Mesendoderm (in vitro differentiated cells): ENCODE measurements around the gene KRT6C. TPM values are rescaled to one million over a fixed set of nuclear protein-coding genes. Genes with fewer than 3 reads are reported as not detected.

Experiments
- DNase-seq: peaks from one replicate; pipeline ENCODE4 v3.0.0; 2013
- H2AK5ac ChIP-seq: 2 replicates; pipeline ENCODE4 v1.6.1; 2013; ENCODE audit warnings: low read length, inconsistent platforms
- H2BK120ac ChIP-seq: 2 replicates; pipeline ENCODE4 v1.6.1; 2013; ENCODE audit warnings: low read depth, mild to moderate bottlenecking, low read length, moderate library complexity, mixed read lengths
- H2BK15ac ChIP-seq: replicated peaks from 2 replicates; pipeline ENCODE4 v1.6.1; 2013; ENCODE audit warnings: low read depth, mild to moderate bottlenecking, moderate library complexity
- H2BK5ac ChIP-seq: 2 replicates; pipeline ENCODE4 v1.6.1; 2013; ENCODE audit warnings: low read length, inconsistent platforms
- H3K18ac ChIP-seq: 2 replicates; pipeline ENCODE4 v1.6.1; 2013; ENCODE audit warnings: mild to moderate bottlenecking, low read length, mixed read lengths
- H3K23ac ChIP-seq: one replicate; pipeline ENCODE4 v1.6.1; 2013; ENCODE audit warnings: low read length
- H3K27ac ChIP-seq: 2 replicates; pipeline ENCODE4 v1.5.1; 2013; ENCODE audit warnings: low read depth, mild to moderate bottlenecking, inconsistent platforms, low read length, moderate library complexity
- H3K27me3 ChIP-seq: 2 replicates; pipeline ENCODE4 v1.6.1; 2013; ENCODE audit warnings: low read length, control low read depth, mild to moderate bottlenecking, inconsistent platforms; ENCODE audit not compliant: insufficient read depth, poor library complexity
- H3K36me3 ChIP-seq: 2 replicates; pipeline ENCODE4 v1.6.1; 2013; ENCODE audit warnings: low read length, inconsistent platforms; ENCODE audit not compliant: control insufficient read depth, insufficient read depth
- H3K4ac ChIP-seq: one replicate; pipeline ENCODE4 v1.6.1; 2013; ENCODE audit warnings: low read depth, mild to moderate bottlenecking, low read length, moderate library complexity
- H3K4me1 ChIP-seq: 2 replicates; pipeline ENCODE4 v1.6.1; 2013; ENCODE audit warnings: low read depth, low read length, inconsistent platforms; ENCODE audit not compliant: control insufficient read depth
- H3K4me2 ChIP-seq: 2 replicates; pipeline ENCODE4 v1.6.1; 2013; ENCODE audit warnings: low read length
- H3K4me3 ChIP-seq: 2 replicates; pipeline ENCODE4 v1.5.1; 2013; ENCODE audit warnings: mild to moderate bottlenecking, low read length
- H3K56ac ChIP-seq: one replicate; pipeline ENCODE4 v1.6.1; 2013; ENCODE audit warnings: low read length
- H3K79me1 ChIP-seq: 2 replicates; pipeline ENCODE4 v1.6.1; 2013; ENCODE audit warnings: low read length, inconsistent platforms
- H3K79me2 ChIP-seq: 2 replicates; pipeline ENCODE4 v1.6.1; 2013; ENCODE audit warnings: mild to moderate bottlenecking, low read length; ENCODE audit not compliant: control insufficient read depth, insufficient read depth
- H3K9ac ChIP-seq: 2 replicates; pipeline ENCODE4 v1.6.1; 2013; ENCODE audit warnings: low read length, inconsistent platforms
- H4K5ac ChIP-seq: one replicate; pipeline ENCODE4 v1.6.1; 2013; ENCODE audit warnings: low read length
- H4K8ac ChIP-seq: one replicate; pipeline ENCODE4 v1.6.1; 2013; ENCODE audit warnings: low read depth, mild to moderate bottlenecking, control low read depth, low read length, moderate library complexity
- WGBS: extraction: QIAGEN DNeasy Blood & Tissue Kit; methylation state at CpG from one replicate; pipeline ENCODE4 v1.1.7; 2013; ENCODE audit warnings: low lambda C conversion rate, missing lambda C conversion rate; ENCODE audit not compliant: insufficient coverage; ENCODE audit errors: extremely low coverage; 5-methylcytosine and 5-hydroxymethylcytosine counted together
- polyA plus RNA-seq, 2 experiments: library from polyadenylated mRNA; stranded (reverse); fragments of 200-250 nt; gene quantifications; one replicate each; pipeline ENCODE4 v1.2.3, GENCODE V29; 2013

KRT6C gene
- polyA plus RNA-seq (2013, experiment 1 of 2), result not detected
- not detected for polyA plus RNA-seq (2013, experiment 2 of 2)

DNA sequence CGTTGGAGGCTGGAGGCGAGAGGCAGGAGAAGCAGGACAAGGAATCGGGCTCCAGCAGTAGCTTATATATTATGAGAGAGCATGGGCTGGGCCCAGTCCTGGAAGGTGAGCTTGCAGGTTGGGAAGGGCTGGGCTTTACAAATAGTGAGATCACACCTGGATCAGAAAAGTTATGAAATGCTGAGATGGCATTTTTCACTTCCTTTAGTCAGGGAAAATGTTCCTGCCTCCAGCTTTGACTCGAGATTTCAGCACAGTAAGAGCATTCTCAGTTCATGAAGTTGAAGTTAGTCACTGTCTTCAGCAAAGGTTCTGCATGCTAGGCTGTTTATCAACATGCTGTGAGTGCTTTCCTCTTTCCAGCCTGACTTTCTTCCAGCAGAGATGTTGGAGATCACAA is at the start of gene KRT6C:
TSS of gene KRT6C (minus strand) at position 38 of the 400 bp plus-strand sequence. CDS start 68 bp downstream, outside the sequence.
- Histone ChIP-seq H3K9ac (no peak within 1 kb of the TSS), H2AK5ac (no peak within 1 kb of the TSS), H3K23ac (no peak within 1 kb of the TSS), H3K4me1 (no peaks in the 10 kb centered on the region), H3K36me3 (no peaks in the 10 kb centered on the region), H2BK120ac (no peak within 1 kb of the TSS), H2BK5ac (no peak within 1 kb of the TSS), H3K27me3 (no peaks in the 10 kb centered on the region), H3K79me1 (no peaks in the 10 kb centered on the region), H3K56ac (no peak within 1 kb of the TSS), H3K4me2 (no peak within 1 kb of the TSS), H4K8ac (no peak within 1 kb of the TSS), H3K79me2 (no peaks in the 10 kb centered on the region), H3K18ac (no peak within 1 kb of the TSS), H3K4me3 (no peak within 1 kb of the TSS), H2BK15ac (no peak within 1 kb of the TSS), H3K4ac (no peak within 1 kb of the TSS), H3K27ac (no peak within 1 kb of the TSS), H4K5ac (no peak within 1 kb of the TSS)
- no CpG with 5 or more reads among the region's 4 CpGs for WGBS
- no peak for DNase-seq

DNA sequence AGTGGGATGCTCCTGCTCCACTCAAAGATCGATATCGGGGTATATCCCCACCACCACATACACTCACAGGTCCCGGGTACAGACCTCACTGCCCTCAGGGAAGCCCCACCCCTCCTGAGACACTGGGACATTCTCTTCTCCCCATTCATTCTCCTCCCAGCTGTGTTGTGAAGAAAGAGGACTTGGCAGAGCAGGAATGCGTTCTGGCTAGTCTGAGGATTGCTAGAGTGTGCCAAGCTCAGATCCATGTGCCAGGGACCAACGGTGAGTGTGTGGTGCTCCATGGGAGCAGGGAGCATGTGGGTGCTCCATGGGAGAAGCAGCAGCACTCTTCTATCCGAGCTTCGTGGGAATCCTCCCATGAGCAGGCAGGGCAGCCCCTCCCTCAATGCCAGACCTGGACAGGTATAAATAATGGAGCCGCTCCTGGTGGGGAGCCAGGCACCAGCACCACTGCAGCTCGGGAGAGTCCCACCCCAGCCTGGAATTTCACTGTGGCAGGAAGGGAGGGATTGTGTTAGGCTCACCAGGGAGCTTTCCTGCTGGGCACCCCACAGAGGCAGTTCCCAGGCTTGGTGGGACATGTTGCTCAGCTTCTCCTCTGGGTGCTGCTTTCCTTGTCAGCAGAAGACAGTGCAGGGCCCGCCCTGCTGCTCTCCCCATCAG is 48.9 kb upstream of the KRT6C start:
- H3K36me3 ChIP-seq, result no peaks in the 10 kb centered on the region
- H3K27ac ChIP-seq, result no peak overlapping the region
- no CpG with 5 or more reads among the region's 10 CpGs for WGBS
- H2AK5ac ChIP-seq, result no peak overlapping the region
- no peak overlapping the region for H3K18ac ChIP-seq
- H3K23ac ChIP-seq, result no peak overlapping the region
- no peak overlapping the region for H2BK5ac ChIP-seq
- H3K56ac ChIP-seq, result no peak overlapping the region
- H4K5ac ChIP-seq, result no peak overlapping the region
- no peak overlapping the region for H2BK15ac ChIP-seq
- H3K9ac ChIP-seq, result no peak overlapping the region
- H3K4me2 ChIP-seq, result no peak overlapping the region
- H3K4ac ChIP-seq, result no peak overlapping the region
- H3K4me1 ChIP-seq, result no peaks in the 10 kb centered on the region
- no peaks in the 10 kb centered on the region for H3K27me3 ChIP-seq
- no peaks in the 10 kb centered on the region for H3K79me1 ChIP-seq
- H3K4me3 ChIP-seq, result no peak overlapping the region
- DNase-seq, result no peak
- no peaks in the 10 kb centered on the region for H3K79me2 ChIP-seq
- H2BK120ac ChIP-seq, result no peak overlapping the region
- no peak overlapping the region for H4K8ac ChIP-seq

DNA sequence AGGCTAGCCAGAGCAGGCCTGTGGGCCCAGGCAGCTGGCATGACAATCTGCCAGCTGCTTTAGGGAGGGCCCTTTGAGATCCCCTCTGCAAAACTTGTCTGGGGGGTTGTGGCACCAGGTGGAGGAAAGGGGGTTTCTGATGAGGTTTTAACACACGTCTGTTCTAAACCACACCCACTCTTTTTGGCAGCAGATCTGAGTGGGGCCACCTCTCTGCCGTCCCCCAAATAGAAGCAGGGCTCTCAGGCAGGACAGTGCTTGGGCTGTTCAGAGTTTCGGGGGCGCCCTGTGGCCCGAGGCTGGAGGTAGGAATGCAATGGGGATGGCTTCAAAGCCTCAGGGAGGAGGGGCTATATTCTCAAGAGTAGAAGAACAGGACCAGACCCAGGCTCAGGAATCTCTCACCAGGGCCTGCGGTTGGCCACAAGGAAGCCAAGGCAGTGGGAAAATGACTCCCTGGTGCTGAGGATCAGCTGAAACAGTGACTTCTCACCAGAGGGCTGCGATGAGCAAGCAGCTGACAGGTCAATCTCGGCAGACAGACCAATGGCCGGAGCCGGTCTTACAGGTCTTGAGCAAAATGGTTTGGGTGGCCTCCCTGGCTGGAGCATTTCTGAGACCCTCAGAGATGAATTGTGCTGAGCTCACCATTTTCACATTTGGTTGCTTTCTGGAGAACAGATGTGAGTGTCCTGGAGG is 48.1 kb upstream of the KRT6C start:
- H3K27ac ChIP-seq, result no peak overlapping the region
- H3K4me1 ChIP-seq, result no peaks in the 10 kb centered on the region
- H3K36me3 ChIP-seq, result no peaks in the 10 kb centered on the region
- no peak overlapping the region for H3K9ac ChIP-seq
- no peaks in the 10 kb centered on the region for H3K79me2 ChIP-seq
- H2BK15ac ChIP-seq, result no peak overlapping the region
- no peak overlapping the region for H4K8ac ChIP-seq
- H3K18ac ChIP-seq, result no peak overlapping the region
- no peak overlapping the region for H4K5ac ChIP-seq
- H3K4ac ChIP-seq, result no peak overlapping the region
- WGBS, result no CpG with 5 or more reads among the region's 10 CpGs
- no peak overlapping the region for H3K4me2 ChIP-seq
- H3K56ac ChIP-seq, result no peak overlapping the region
- DNase-seq, result peak; percentile 80
- H2BK120ac ChIP-seq, result no peak overlapping the region
- no peaks in the 10 kb centered on the region for H3K27me3 ChIP-seq
- H3K4me3 ChIP-seq, result no peak overlapping the region
- H2BK5ac ChIP-seq, result no peak overlapping the region
- H3K23ac ChIP-seq, result no peak overlapping the region
- no peaks in the 10 kb centered on the region for H3K79me1 ChIP-seq
- no peak overlapping the region for H2AK5ac ChIP-seq

DNA sequence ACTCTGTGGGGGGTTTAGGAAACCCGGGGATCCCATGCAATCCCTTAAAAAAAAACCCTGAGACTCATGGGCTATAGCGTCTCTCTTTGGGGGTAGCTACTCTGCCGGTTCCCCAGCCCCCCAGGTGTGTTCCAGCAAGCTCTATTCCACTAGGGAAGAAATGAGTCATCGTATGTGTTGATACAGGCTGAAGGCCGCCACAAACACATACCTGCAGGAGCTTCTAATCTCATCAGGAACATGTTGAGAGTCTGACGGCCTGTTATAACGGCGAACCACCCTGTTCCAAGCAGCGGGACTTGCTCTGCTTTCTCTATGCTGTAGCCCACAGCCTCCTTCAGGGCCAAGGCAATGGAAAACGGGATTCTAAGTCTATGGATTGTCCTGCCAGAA is 47.6 kb upstream of the KRT6C start:
- Histone ChIP-seq H3K27ac (no peak overlapping the region), H3K4ac (no peak overlapping the region), H4K5ac (no peak overlapping the region), H3K79me2 (no peaks in the 10 kb centered on the region), H3K27me3 (no peaks in the 10 kb centered on the region), H3K4me3 (no peak overlapping the region), H2BK5ac (no peak overlapping the region), H3K9ac (no peak overlapping the region), H3K56ac (no peak overlapping the region), H3K36me3 (no peaks in the 10 kb centered on the region), H3K4me2 (no peak overlapping the region), H4K8ac (no peak overlapping the region), H3K18ac (no peak overlapping the region), H2BK120ac (no peak overlapping the region), H3K23ac (no peak overlapping the region), H2BK15ac (no peak overlapping the region), H2AK5ac (no peak overlapping the region), H3K4me1 (no peaks in the 10 kb centered on the region), H3K79me1 (no peaks in the 10 kb centered on the region)
- WGBS, result no CpG with 5 or more reads among the region's 10 CpGs
- DNase-seq, result peak; percentile 70

DNA sequence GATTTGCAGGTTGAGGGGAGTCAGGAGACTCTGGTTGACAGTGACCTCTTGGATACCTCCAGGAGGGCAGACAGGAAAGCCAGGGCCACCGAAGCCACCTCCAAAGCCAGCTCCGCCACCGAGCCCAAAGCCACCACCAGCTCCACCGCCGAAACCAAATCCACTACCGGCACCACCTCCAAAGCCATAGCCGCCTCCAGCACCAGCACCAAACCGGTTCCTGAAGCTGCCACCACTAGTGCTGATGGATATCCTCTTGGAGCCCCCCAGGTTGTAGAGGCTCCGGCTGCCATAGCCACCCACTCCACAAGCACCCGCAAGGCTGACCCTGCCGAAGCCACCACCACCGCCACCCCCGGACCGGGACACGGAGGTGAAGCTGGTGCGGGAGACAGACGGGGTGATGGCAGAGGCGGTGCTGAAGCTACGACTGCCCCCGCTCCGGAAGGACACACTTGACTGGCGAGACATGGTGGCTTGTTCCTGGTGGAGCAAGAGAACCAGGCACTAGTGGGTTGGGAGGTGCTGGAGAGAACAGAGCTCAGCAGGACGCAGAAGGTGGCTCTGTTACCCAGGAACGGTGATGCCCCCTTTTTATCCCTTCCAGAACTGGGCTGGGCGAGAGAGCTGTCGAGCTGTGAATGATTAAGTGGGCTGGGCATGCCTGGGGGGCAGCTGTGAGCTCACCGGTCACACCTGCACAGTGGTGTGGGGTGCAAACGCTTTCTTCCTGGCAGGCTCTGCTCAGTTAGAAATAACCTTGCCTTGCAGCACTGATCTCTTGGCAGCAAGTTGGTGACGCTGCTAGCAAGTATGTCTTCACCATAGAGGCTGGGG is 46.4 kb upstream of the KRT6C start, which contains the start of gene KRT5:
TSS of gene KRT5 (minus strand) at position 569 of the 837 bp plus-strand sequence. CDS start at position 471, 98 bp downstream.
- Histone ChIP-seq H3K56ac (no peak within 1 kb of the TSS), H3K4me1 (no peaks in the 10 kb centered on the region), H2BK120ac (no peak within 1 kb of the TSS), H4K5ac (no peak within 1 kb of the TSS), H3K4me2 (no peak within 1 kb of the TSS), H2AK5ac (no peak within 1 kb of the TSS), H3K4ac (no peak within 1 kb of the TSS), H2BK15ac (no peak within 1 kb of the TSS), H3K9ac (no peak within 1 kb of the TSS), H3K27me3 (no peaks in the 10 kb centered on the region), H3K4me3 (no peak within 1 kb of the TSS), H3K18ac (no peak within 1 kb of the TSS), H3K36me3 (no peaks in the 10 kb centered on the region), H4K8ac (no peak within 1 kb of the TSS), H2BK5ac (no peak within 1 kb of the TSS), H3K23ac (peak within 1 kb of the TSS; percentile 24), H3K27ac (no peak within 1 kb of the TSS), H3K79me2 (no peaks in the 10 kb centered on the region), H3K79me1 (no peaks in the 10 kb centered on the region)
- WGBS, result no CpG with 5 or more reads among the region's 29 CpGs
- no peak for DNase-seq
